ENCODE measurements around the gene C9orf50.
A peak's percentile ranks its signal among the peaks of the same experiment; 100 is the strongest.

The C9orf50 gene

DNA sequence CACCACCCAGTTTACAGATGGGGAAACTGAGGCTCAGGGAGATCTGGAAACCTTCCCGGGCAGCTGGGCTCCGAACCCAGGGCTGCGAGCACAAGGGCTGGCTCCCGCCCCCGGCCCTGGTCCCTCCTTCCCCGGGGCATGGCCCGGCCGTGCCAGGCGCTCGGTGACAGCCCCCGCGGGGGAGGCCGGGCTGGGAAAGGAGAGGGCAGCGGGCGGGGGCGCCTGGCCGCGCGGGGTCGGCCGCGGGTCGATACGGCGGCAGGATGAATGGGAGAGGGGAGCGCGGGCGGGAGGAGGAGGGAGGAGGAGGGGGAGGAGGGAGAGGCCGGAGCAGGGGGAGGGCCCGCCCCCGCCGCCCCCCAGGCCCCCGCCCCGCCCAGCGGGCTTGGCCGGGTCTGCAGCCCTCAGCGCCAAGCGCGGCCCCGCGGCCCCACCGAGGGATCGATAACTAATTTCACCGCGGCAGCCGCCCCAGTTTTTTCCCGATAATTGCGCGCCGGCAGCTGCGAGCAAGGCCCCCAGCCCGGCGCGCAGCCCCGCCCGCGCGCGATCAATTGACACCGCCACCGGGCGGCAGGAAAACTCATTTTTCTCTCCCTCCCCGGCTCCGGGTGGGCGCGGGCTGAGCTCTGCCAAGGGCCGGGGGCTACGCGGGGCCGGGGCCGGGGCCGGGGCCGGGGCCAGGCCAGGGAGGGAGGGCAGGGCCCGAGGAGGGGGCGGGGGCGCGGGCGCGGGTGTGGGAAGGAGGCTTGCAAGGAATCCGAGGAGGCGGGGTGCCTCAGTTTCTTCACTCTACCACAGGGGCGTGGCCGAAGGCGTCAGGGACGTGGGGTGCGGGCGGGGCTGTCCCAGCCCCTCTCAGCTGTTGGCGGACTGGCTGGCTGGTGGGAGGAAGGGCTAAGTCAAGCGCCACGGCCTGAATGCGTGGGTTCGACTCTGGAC lies 52.1 kb downstream of the C9orf50 start:
- DNase-seq = peak; percentile 19

DNA sequence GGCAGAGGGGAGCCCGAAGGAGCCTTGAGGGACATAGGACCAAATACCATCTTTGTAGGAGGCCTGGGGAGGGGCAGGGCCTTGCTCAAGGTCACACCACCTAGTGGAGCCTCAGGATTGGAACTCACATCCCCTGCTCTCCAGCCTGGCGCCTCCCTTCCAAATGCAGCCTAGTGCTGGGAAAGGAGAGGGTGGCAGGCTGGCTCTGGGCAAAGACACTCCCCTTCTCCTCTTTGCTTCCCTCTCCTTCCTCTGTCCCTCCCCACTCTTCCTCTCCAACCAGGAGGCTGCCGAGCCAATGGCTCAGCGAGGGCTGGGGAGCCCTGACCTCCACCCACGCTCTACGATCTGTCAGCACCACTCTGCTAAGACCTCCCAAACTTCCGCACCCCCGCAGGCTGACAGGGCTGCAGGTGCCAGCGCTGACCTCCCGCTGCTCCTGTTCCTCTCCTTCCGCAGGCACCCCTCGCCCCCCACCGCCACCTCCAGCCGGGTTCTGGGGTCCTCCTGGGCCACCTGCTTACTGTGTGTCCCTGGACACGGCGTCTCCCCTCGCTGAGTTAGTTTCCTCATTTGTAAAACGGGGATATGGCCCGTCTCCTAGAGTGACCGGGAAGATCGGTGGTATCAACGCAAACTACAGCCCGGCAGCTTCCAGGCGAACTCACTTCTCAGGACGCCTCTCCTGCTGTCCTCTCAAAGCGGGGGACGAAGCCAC lies 52.9 kb downstream of the C9orf50 start:
- no peak for DNase-seq

DNA sequence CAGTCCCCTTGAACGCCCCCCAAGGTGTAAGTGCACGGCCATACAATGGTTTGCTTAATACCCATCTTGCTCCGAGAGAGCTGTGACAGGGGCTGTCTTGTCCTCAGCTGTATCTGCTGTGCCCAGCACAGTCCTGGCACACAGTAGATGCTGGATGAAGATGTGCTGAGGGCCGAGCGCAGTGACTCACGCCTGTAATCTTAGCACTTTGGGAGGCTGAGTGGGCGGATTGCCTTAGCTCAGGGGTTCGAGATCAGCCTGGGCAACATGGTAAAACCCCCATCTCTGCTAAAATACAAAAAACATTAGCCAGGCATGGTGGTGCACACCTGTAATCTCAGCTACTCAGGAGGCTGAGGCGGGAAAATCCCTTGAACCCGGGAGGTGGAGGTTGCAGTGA lies 53.6 kb downstream of the C9orf50 start:
- DNase-seq = no peak

DNA sequence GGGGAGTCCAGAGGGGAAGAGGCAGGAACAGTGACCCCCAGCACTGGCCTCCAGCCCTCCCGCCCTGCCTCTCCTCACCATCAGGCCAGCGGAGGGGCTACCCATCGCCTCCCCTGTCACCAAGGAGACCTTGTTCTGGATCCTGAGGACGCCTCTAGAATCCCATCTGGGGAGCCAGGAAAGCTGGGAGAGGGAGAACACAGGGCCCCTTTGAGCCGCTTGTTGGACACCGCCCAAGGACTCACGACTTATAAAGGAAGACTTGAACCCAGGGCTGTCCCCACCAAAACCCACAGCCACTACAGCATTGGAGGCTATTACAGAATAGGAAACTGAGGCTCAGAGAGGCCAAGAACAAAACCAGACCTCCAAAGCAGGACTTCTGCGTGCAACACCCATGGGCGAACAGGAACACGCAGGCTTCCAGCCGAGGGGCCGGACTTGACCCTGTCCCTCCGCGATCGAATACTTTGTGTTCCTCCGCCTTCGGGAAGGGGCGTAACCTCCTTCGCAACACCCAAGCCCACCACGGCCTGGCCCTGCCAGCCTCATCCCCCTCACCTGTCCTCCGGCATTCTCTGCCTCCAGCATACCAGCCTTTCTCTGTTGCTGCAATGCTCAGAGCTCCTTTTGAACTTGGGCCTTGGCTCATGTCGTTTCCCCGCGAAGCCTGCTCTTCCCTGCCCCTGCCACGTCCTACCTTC lies 54.2 kb downstream of the C9orf50 start:
- DNase-seq = no peak

DNA sequence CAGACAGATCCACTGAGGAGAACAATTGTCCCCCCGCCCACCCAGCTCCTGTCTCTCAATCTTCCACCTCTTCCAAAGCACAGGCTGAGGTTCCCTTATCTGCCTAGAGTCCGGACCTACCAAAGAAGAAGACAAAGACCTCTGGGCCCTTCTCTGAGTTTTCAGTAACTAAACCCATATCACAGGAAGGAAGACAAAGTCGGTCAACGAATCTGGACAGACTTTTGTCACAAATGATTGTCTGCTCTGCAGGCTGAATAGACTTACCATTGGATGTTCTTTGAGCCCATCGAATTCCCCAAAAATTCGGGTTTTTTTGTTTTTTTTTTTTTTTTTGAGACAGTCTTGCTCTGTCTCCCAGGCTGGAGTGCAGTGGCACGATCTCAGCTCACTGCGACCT lies 58.0 kb downstream of the C9orf50 start:
- DNase-seq = no peak

DNA sequence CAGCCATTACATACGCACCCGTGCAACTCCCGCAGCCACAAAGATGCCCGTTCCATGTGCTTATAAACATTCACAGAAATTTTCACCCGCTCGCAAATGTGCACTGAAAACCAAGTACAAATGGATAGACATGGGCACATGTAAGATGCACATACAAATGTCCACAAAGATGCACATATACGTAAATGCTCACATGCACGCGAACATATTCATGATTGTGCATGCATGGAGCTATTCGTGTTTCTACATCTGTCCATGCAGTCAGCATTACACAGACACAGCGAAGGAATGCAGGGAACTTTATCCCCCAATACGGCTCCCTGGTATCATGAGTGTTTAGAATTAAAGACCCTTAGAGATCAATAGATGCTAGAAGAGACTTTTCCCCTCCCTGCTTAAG lies 58.4 kb downstream of the C9orf50 start:
- no peak for DNase-seq
